ENCODE data around the gene ENTPD6.
"Not testable (repeated sequence)": the region's sequence is repeated elsewhere in the genome, so short reads cannot be mapped to it uniquely, and the experiment has no call there.

The ENTPD6 gene

DNA sequence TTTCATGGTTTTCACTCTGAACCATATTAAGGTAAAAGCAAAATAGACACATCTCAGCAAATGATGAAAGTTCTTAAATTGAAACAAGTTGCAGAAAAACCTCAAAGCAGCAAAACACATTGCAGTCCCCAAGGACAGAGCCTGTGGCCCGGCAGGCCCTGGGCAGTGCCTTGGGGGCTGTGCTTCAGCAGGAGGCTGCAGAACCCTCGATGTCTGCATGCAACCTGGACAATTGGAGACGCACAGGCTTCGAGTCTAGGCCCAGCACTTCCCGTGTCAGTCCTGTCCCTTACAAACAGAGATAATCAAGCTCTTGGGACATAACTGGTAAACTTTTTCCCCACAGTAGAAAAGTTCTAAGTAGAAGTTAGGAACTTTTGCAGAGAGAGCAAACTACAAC, 61.6 kb downstream of the ENTPD6 start:
- DNase-seq (ENCODE audit: low spot score) = no peak

DNA sequence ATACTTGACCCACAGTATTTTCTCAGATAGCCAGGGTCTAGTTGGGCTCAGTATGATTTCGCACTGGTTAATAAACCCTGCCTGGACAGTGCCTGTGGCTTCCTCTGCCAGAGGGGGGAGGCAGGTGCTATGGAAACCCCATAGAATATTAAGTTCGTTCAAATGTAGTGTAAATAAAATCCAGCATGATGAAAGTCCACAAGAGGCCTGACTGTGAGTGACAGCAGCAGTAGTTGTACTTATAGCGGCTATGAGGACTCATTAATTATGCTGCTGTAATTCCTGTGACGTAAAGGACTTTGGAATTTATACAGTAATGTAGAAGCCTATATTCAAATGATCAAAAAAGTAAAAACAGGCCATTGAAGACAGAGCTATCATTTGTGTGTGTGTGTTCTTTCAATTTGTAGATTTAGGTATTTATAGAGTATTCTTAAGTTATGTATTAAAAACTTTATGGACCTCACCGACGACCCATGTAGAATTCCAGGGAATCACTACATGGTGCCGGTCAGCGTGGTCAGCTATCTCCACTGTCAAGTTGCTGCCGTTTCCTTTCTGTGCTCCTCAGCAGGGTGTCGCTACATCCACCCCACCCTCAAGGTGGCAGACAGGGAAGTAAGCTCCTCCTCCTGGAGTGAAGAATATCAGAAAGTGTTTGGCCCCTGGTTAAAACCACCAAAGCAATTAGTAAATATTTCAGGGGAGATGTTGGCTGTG, 62.4 kb downstream of the ENTPD6 start:
- no peak for DNase-seq (ENCODE audit: low spot score)

DNA sequence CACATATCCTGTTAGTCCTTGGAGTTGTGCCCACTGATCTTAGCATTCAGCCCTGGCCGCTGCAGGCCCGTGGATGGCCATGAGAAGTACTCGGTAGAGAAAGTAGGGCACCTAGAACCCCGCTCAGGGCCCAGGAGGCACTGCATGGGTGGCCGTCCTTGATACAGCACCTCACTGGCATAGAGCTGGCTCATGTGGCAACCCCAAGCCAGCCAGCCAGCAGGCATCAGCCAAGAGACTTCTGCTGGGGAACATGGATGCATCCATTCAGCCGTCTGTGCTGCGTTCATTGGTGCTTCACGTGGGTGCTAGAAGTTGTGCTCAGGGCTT, 62.9 kb downstream of the ENTPD6 start:
- no peak for DNase-seq (ENCODE audit: low spot score)

DNA sequence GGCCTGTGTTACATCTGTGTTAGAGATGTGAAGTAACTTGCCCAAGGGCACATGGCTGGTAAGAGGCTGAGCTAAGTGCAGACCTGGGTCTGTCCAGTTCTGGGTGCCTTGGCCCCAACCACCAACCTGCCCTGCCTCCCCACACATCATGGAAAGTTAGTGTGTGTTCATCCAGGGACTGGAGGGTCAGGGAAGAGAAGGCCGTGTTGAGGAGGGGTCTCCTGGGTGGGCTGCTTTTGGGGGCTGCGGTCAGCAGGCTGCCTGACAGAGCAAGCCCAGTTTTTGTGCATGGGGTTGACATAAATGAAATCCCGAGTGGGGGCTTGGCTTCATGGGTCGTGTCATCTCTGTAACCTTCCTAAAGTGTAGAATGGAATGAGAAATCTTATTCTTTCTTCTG, 63.3 kb downstream of the ENTPD6 start:
- DNase-seq (ENCODE audit: low spot score) = no peak

DNA sequence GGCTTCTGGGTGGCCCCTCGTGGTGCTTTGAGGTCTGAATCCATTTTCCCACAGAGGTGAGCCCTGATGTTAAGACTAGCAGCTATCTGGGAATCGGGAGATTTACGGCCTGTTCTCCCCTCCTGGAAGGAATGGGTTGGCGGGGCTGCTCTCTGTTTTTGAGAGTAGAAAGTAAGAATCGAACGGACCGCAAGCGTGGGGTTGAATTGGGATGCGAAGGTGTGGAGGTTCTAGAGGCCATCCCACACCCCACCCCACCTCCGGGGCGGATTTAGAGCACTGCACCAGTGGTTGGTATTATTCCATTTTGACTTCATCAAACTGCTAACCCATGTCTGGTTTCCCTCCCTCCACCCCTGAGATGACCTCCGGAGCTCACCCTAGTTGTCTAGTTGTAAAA, 63.8 kb downstream of the ENTPD6 start:
- DNase-seq (ENCODE audit: low spot score) = no peak

DNA sequence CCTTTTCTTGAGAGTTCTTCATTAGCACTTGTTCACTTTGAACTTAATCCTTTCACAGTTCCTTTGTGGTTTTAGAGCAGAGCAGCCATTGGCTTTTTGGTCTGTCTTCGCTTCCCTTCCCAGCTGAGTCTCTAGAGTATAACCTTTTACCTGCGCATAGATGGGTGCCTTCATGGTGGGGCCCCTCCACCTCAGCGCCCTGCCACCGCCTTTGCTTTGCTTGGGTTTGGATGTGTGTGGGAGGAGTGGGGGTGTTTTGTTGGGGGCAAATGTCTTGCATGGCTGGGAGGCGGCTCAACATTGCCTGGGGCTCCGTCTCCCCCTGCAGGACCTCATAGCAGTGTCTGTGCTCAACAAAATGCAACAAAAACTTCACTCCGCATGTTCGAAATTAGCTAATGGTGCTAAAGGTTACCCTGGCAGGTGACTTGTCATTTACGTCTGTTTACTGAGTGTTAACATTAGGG, 64.3 kb downstream of the ENTPD6 start:
- DNase-seq (ENCODE audit: low spot score) = no peak

DNA sequence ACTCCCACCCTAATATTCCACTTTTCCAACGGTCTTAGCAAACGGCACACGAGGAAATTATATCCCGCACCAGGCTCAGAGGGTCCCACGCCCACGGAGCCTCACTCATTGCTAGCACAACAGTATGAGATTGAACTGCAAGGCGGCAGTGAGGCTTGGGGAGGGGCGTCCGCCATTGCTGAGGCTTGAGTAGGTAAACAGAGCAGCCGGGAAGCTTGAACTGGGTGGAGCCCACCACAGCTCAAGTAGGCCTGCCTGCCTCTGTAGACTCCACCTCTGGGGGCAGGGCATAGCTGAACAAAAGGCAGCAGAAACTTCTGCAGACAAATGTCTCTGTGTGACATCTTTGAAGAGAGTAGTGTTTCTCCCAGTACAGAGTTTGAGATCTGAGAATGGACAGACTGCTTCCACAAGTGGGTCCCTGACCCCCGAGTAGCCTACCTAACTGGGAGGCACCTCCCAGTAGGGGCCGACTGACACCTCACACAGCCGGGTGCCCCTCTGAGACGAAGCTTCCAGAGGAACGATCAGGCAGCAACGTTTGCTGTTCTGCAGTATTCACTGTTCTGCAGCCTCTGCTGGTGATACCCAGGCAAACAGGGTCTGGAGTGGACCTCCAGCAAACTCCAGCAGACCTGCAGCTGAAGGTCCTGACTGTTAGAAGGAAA, 65.4 kb downstream of the ENTPD6 start:
- not testable (repeated sequence) for DNase-seq (ENCODE audit: low spot score)

DNA sequence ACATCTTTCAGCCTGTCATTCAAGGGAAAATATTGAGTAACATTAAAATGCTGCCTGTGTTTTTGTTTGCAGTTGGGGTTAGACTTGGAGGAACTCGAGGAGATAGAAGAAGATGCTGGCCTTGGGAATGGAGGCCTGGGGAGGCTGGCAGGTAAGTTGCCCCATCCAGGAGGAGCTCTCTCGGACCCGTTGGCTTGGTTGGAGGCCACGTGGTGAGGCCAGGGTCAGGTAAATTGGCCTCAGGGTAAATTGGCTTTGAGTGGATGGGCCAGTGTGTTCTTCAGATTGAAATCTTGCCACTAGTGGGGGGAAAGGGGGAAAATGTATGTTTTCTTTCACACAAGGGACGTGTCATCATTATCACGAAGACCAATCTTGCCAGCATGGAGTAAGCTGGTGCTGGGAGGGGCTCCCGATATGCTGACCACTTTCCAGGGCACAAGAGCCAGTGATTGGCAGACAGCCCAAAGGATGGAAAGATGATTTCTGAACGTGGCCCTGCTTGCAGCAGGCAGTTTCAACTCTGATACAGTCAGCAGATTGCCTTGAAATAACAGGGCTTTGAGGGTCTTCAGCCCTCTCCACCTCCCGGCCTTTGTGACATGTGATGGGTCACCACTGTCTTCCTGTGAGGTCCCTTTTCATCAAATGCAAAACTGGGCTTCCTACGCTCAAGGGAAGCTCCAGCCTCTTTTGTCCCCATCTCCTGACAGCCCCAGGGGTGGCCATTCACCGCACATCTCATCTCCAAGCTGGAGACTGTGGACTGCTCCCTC, 73.7 kb downstream of the ENTPD6 start:
- DNase-seq (ENCODE audit: low spot score) = no peak

DNA sequence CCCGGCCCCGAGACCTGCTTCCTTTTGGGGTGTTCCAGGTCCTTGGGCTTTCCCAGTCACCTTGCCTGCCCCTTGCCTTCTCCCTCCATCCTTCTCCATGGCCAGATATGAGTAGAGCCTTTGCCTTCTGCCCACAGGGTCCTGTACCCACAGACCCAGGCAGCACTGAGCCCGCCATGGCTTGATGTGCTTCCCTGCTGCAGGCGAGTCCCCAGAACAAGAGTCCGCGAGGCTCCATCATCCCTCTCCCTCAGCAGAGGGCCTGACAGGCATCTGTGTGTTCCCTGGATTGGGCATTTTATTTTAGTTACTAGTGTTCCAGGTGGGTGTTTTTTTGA, 74.3 kb downstream of the ENTPD6 start:
- no peak for DNase-seq (ENCODE audit: low spot score)

DNA sequence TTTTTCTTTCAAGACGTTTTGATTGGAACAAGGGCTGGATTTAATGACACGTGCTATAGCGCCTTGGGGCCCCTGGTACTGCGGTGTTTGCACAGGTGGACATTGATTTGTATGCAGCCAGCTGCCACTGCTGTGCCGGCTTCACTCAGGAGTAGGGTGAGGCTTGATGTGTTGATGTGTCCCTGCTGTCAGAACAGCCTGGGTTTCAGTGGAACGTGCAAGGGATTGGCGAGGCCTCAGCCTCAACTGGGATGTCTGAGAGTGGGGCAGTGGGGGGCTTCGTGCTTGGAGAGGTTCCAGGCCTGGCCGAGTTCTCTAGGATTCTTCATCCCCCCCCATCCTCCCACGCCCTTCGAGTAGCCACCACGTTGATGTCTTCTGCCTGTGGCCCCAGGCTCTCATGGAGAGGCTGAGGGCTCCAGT, 75.3 kb downstream of the ENTPD6 start:
- DNase-seq (ENCODE audit: low spot score) = no peak

DNA sequence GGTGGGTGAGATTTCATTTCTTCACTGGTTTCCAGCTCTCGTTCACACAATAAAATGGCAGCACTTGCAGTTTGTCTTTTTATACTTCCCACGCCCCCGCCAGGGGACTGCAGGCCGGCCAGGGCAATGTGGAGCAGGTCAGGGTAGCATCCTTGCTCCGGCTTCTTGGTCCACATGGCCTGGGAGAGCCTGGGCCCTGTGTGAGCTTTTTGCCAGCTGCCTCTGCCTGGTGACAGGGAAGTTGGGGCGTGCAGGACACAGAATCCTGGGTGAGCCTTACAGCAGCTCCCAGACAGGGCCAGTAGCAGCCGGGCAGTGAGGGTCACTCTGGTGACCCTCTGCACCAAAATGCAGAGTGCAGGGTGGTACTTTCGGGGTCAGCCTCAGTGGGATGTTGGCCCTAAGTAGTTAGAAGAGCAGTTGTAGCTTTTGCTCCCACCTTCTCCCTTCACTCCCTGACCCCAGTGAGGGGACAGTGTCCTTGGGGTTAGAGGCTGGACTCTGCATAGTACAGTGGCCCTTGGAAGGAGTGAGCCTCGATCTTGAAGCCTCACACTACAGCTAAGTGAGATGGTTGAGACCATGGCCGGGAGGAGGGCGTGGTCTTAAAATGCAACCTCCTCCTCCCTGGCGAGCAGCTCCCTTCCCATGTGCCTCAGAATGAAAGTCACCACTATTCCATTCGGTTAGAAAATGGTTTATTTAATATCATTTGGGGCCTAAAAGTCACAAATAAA, 76.1 kb downstream of the ENTPD6 start:
- DNase-seq (ENCODE audit: low spot score) = no peak

DNA sequence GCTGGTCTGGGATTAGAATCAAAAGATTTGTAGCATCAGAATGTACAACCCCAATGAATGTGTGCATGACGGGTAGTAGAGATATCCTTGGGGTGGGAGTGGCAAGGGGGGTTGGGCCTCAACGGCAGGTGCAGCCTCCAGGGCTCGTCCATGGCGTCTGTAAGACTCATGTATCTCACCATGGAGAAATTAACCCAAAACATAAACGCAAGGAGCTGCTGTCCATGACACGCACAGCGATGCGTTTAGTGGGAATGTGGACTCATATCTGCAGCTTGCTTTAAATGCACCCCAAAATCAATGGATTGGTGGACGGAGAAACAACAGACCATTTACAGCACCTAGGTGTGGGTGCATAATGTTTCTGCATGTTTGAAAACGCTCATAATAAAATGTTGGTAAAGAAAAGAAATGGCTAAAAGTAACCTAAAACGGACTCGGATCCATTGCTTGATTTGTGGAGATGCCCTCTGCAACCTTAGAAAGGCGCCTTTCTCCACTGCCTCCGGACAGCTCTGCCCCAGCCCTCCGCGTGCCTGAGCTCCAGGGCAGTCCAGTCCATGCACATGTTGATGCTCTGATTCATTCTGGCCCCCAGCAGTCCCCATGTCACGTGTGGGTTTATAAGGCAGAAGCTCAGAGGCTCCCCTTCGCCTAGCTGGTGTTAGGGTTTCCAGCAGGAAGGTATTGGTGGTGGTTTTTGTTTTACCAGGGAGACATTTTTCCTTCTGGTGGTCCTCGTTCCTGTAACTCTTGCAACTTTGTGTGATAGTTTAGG, 76.9 kb downstream of the ENTPD6 start:
- DNase-seq (ENCODE audit: low spot score) = no peak

DNA sequence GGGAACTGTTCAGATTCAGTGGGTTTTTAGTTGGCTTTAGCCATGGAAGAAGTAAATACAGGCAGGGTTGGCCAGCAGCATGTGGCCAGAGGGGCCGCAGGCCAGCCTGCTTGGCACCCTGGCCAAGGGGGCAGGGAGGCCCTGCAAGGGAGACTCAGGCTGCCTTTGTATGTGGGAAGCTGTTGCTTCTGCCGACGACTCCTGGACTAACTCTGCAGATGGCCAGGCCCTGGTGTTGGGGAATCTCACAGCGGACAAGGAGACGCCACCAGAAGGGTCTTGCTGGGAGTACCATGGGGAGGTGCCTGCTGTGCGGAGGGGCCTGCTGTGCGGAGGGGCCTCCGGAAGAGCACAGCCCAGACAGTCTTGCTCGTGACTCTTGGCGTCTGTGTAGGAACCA, 77.5 kb downstream of the ENTPD6 start:
- no peak for DNase-seq (ENCODE audit: low spot score)

DNA sequence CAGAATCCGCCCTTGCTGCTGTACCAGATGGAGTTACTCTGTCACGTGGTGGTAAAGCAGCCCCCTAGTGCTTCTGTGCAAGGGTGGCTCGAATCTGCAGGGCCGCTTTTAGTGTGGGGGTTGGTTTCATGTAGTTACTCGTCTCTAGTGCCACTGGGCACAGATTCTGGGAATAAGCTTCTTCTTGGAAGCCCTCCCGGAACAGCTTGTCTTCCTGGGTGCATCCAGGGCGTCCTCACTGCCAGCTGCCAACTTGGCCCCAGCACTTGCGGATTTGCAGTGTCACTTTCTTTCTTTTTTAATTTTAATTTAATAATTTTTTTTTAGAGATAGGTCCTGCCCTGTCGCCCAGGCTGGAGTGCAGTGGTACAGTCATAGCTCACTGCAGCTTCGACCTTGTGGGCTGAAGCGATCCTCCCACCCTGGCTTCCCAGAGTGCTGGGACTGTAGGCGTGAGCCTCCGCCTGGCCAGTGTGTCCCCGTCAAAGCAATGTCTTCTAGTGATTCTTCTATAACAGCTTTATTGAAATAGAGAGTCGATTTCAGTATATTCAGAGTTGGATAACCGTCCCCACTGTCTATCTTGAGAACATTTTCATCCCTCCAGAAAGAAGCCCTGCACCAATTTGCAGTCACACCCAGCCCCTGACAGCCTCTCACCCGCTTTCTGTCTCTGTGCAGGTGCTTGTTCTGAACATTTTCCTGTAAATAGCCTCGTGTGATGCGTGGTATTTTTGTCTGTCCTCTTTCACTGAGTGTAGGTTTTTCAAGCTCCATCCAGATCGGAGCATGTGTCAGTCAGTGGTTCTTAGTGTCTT, 78.2 kb downstream of the ENTPD6 start:
- no peak for DNase-seq (ENCODE audit: low spot score)

DNA sequence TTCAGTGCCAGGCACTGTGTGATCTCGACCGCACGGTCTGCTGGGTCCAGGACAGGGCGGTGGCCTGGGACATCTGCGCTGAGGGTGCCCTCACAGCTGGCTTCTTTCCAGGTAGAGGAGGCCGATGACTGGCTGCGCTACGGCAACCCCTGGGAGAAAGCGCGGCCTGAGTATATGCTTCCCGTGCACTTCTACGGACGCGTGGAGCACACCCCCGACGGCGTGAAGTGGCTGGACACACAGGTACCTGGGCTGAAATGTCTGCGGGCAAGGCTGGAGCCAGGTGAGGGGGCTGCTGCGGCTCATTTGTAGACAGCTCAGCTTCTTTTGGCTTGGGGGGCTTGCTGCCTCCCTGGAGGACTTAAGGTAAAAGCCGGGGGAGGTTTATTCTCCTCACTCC, 79.0 kb downstream of the ENTPD6 start:
- DNase-seq (ENCODE audit: low spot score) = no peak

DNA sequence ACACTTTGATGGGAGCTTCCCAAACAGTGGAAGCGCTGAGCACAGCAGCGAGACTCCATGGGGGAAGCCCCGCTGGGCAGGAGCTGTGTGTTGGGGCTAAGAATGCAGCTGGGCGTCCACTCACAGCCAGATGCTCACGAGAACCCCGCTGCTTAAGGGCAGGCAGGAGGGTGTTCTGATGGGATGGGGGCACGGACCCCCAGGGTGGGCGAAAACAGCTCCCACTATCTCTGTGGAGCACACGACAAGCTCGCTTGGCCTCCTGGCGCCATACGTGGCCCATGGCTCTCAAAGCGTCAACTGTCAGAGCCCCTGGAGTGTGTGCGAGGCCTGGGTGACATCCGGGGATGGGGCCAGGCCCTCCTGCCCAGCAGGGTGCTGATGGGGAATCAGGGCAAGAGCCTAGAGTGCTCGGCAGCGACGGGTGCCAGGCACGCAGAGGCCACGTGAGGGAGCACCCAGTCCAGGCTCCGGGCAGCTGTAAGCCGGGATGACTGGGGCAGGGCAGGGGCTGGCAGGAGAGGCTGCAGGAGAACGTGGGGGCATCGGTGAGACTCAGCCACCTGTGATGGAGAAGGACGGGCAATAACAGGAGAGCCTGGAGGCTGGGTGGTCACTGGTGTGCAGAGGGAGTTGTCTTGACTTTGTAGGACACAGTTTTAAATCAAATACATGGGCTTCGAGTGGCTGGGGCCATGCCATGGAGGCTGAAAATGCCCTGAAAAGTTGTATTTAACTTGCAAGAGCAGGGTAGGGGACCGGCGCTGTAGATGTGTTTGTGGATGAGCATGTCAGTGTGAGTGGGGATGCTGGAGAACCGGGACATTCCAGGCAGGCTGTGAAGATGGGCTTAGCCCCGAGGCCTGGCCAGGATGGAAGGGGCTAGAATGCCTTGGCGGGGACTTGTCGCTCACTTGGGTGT, 79.6 kb downstream of the ENTPD6 start:
- DNase-seq (ENCODE audit: low spot score) = no peak

DNA sequence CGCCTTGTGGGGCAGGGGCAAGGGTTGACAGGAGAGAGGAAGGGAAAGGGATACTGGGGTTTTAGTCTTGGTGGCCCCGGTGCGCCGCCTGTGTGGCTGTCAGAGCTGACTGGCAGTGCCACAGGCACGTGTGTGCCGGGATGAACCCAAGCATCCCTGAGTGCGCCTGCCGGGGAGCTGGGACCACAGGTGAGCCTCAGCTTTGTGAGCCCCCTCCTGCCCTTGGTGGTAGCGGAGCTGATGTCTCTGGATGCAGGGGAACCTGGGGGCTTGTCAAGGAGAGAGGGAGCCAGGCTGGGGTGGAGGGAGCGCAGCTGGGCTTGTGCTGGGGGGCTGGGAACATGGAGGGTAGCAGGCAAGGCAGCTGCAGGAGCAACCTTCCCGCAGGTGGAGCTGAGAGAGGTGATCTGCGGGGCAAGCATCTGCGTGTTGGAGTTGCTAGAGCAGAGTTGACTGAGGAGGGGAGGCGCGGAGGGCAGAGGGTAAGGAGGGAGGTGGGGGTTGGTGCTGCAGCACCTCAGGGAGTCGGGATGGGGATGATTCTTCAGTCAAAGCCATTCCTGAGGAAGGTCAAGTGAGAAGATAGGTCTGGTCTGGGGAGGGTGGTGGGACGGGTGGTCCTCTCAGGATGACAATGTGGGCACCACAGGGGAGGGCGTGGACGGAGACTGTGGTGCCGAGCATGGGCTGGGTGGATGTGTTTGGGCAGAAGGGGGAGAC, 80.5 kb downstream of the ENTPD6 start:
- no peak for DNase-seq (ENCODE audit: low spot score)

All from LoVo (cell line).